Measurements from ENCODE around the gene SLC30A5. TPM values are rescaled to one million over a fixed set of nuclear protein-coding genes. Genes with fewer than 3 reads are reported as not detected.

The SLC30A5 gene
- total and polyA plus RNA-seq, 10 of the 15 experiments (the other 5 are each of a cell fraction or from before 2014, with no cell fraction given), result 14.7 to 67.9 (median 38.4) TPM

GRCh38 chr5:69052181-69052580, 41.6 kb upstream of the SLC30A5 start:
- H3K27ac ChIP-seq (ENCODE audit: control insufficient read depth, insufficient read depth), result no peak overlapping the region
- ChIA-PET POLR2A (no interaction called here), CTCF (no interaction called here), RAD21 (ENCODE audit: unreplicated experiment) (no interaction called here), SMC1A (ENCODE audit: uncharacterized antibody, unreplicated experiment) (no interaction called here)
- no peak overlapping the region for H3K4me2 ChIP-seq (ENCODE audit: control insufficient read depth, insufficient read depth)
- no peak for FAIRE-seq
- WGBS (ENCODE audit: insufficient coverage, insufficient replicate concordance, low lambda C conversion rate, missing lambda C conversion rate), result 65% methylated on average over 6 of the region's 6 CpGs
- no peak overlapping the region for H3K9ac ChIP-seq (ENCODE audit: control insufficient read depth, insufficient read depth, low read length)
- intact Hi-C loops (cut with micrococcal nuclease; ENCODE audit: unreplicated experiment) (no loop called here), in situ Hi-C loops (cut with MboI) (no loop called here)
- no peaks in the 10 kb centered on the region for H4K20me1 ChIP-seq (ENCODE audit: control insufficient read depth, insufficient read depth)
- H3K4me3 ChIP-seq, result no peak overlapping the region
- H3K36me3 ChIP-seq (ENCODE audit: control insufficient read depth in 2 of 2, insufficient read depth in 2 of 2, low read length in 1 of 2), result no peaks in the 10 kb centered on the region
- no peaks in the 10 kb centered on the region for H3K4me1 ChIP-seq (ENCODE audit: control insufficient read depth, insufficient read depth, low read length)
- no peaks in the 10 kb centered on the region for H3K9me3 ChIP-seq (replicated peaks; ENCODE audit: control insufficient read depth, insufficient read depth, low read length)
- H2AFZ ChIP-seq (ENCODE audit: control insufficient read depth, low read depth, low read length), result no peak overlapping the region
- H3K27me3 ChIP-seq (replicated peaks in 1 of 2; ENCODE audit: control insufficient read depth in 2 of 2, insufficient read depth in 2 of 2, low read length in 1 of 2), result no peaks in the 10 kb centered on the region
- no peak for ATAC-seq
- no peak for DNase-seq (ENCODE audit: low read depth, low spot score)
- BruUV-seq (replicated peaks), result no TSS peak
- H3K79me2 ChIP-seq (ENCODE audit: control insufficient read depth, insufficient read depth, low read length), result no peaks in the 10 kb centered on the region
- TF ChIP-seq EZH2 (IDR thresholded peaks at IDR 0.05; ENCODE audit: borderline replicate concordance, control insufficient read depth, low read depth, low read length) (no peak), CREM (IDR thresholded peaks at IDR 0.05; ENCODE audit: low read depth) (no peak), MLLT1 (IDR thresholded peaks at IDR 0.05) (no peak), BCLAF1 (IDR thresholded peaks at IDR 0.05) (no peak), EED (IDR thresholded peaks at IDR 0.05; ENCODE audit: low read depth) (no peak), NFYA (IDR thresholded peaks at IDR 0.05; ENCODE audit: borderline replicate concordance, low read depth, low read length) (no peak), HDAC2 (IDR thresholded peaks at IDR 0.05) (no peak), IRF5 (IDR thresholded peaks at IDR 0.05; ENCODE audit: borderline replicate concordance) (no peak), CUX1 (IDR thresholded peaks at IDR 0.05; ENCODE audit: insufficient replicate concordance, low read depth, low read length) (no peak), MTA2 (IDR thresholded peaks at IDR 0.05; ENCODE audit: low read depth) (no peak), ZNF207 (IDR thresholded peaks at IDR 0.05; ENCODE audit: borderline replicate concordance) (no peak), STAT1 (conservative IDR thresholded peaks at IDR 0.05) (no peak), RFX5 (IDR thresholded peaks at IDR 0.05; ENCODE audit: low read depth, low read length) (no peak), KLF5 (IDR thresholded peaks at IDR 0.05; ENCODE audit: partially characterized antibody) (no peak), NFYB (IDR thresholded peaks at IDR 0.05; ENCODE audit: insufficient read depth, low read depth, low read length) (no peak)

Data from GM12878 (cell line).